ENCODE results near the gene EPHA4.

DNA sequence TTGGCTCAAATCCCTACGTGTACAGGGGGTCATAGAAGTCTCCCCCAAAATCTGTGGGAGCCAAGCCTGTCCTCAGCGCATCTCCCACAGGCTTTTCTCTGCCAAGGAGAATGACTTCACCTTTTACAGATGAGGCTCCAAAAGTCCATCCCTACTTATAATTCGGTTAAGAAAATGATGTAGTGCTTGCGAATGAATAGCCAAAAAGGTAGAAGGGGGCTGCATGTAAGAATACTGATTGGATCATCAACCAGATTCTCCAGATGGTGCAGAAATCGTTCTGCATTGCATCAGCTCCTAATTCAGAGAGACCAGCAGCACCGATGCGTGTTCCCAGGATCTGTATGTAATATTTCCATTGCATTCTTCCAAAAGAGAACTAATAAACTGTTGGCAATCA lies 91.9 kb downstream of the EPHA4 start:
- TF ChIP-seq, protein P1, sequence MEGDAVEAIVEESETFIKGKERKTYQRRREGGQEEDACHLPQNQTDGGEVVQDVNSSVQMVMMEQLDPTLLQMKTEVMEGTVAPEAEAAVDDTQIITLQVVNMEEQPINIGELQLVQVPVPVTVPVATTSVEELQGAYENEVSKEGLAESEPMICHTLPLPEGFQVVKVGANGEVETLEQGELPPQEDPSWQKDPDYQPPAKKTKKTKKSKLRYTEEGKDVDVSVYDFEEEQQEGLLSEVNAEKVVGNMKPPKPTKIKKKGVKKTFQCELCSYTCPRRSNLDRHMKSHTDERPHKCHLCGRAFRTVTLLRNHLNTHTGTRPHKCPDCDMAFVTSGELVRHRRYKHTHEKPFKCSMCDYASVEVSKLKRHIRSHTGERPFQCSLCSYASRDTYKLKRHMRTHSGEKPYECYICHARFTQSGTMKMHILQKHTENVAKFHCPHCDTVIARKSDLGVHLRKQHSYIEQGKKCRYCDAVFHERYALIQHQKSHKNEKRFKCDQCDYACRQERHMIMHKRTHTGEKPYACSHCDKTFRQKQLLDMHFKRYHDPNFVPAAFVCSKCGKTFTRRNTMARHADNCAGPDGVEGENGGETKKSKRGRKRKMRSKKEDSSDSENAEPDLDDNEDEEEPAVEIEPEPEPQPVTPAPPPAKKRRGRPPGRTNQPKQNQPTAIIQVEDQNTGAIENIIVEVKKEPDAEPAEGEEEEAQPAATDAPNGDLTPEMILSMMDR (IDR thresholded peaks at IDR 0.05), result no peak
- TF ChIP-seq, protein P2, sequence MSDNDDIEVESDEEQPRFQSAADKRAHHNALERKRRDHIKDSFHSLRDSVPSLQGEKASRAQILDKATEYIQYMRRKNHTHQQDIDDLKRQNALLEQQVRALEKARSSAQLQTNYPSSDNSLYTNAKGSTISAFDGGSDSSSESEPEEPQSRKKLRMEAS (IDR thresholded peaks at IDR 0.05), result no peak
- TF ChIP-seq NR3C1 (IDR thresholded peaks at IDR 0.05) (no peak), POLR2A (IDR thresholded peaks at IDR 0.05; ENCODE audit: low read length) (no peak), CEBPB (IDR thresholded peaks at IDR 0.05) (no peak), ESRRA (IDR thresholded peaks at IDR 0.05; ENCODE audit: borderline replicate concordance, low read length) (no peak), ZSCAN20 (CRISPR knock-in tag; IDR thresholded peaks at IDR 0.05) (no peak), HOXA7 (CRISPR knock-in tag; IDR thresholded peaks at IDR 0.05) (no peak), SMC3 (IDR thresholded peaks at IDR 0.05) (no peak), JUNB (IDR thresholded peaks at IDR 0.05) (no peak), RAD21 (conservative IDR thresholded peaks at IDR 0.05 in 1 of 2, IDR thresholded peaks at IDR 0.05 in 1 of 2) (no peak)
- TF ChIP-seq, protein P3, sequence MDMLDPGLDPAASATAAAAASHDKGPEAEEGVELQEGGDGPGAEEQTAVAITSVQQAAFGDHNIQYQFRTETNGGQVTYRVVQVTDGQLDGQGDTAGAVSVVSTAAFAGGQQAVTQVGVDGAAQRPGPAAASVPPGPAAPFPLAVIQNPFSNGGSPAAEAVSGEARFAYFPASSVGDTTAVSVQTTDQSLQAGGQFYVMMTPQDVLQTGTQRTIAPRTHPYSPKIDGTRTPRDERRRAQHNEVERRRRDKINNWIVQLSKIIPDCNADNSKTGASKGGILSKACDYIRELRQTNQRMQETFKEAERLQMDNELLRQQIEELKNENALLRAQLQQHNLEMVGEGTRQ (IDR thresholded peaks at IDR 0.05), result no peak
